ENCODE results near the gene OR52K1.

Gene OR52K1

DNA sequence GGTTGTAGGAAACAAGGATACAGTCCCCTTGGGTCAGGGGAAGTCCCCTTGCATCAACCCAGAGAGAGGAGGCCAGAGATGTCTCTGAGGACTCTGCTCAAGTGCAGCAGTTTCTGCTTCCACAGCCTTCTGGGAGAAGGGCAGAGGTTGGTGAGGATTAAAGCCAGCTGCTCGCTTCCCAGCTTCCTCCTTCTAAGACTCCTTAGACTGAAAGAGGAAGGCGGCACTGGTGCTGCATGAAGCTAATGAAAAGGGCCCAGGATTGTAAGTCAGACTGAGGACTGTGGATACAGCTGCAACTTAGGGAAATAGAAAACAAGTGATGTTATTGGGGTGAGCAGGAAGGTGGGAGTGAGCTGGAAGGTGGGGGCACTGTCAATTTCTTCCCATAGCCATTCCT, at the start of gene OR52K1:
TSS of gene OR52K1 (plus strand) at position 202 of the 400 bp plus-strand sequence. CDS start 6,255 bp downstream, outside the sequence.
- TF ChIP-seq, protein P1, sequence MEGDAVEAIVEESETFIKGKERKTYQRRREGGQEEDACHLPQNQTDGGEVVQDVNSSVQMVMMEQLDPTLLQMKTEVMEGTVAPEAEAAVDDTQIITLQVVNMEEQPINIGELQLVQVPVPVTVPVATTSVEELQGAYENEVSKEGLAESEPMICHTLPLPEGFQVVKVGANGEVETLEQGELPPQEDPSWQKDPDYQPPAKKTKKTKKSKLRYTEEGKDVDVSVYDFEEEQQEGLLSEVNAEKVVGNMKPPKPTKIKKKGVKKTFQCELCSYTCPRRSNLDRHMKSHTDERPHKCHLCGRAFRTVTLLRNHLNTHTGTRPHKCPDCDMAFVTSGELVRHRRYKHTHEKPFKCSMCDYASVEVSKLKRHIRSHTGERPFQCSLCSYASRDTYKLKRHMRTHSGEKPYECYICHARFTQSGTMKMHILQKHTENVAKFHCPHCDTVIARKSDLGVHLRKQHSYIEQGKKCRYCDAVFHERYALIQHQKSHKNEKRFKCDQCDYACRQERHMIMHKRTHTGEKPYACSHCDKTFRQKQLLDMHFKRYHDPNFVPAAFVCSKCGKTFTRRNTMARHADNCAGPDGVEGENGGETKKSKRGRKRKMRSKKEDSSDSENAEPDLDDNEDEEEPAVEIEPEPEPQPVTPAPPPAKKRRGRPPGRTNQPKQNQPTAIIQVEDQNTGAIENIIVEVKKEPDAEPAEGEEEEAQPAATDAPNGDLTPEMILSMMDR (IDR thresholded peaks at IDR 0.05; ENCODE audit: extremely low read depth, insufficient read depth, missing control alignments): no peak
- in situ Hi-C loops (cut with MboI; ENCODE audit: low pct_unique_long_range_greater_than_20kb, low sequenced_read_pairs, unreplicated experiment): no loop called here
- no peak for DNase-seq (ENCODE audit: low spot score)

DNA sequence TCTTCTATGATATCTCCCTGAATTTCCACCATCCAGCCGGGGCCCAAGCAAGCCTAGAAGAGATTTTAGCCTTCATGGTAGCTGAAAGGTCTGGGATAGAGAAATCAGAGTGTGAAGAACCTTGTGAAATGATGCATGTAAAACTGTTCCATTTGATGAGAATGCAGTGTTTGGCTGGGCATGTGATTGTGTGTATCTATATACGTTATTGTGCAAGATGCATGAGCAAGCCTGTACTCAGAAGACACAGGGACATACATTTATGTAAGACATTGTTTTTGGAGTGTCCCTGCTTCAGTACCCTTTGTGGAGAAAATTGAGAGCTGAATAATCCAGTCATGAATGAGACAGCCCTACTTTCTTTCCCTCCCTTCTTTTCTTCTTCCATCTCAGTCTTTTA, 48.6 kb upstream of the OR52K1 start:
- DNase-seq (ENCODE audit: low spot score): no peak
- in situ Hi-C loops (cut with MboI; ENCODE audit: low pct_unique_long_range_greater_than_20kb, low sequenced_read_pairs, unreplicated experiment): no loop called here
- TF ChIP-seq, protein P1 (IDR thresholded peaks at IDR 0.05; ENCODE audit: extremely low read depth, insufficient read depth, missing control alignments): no peak

DNA sequence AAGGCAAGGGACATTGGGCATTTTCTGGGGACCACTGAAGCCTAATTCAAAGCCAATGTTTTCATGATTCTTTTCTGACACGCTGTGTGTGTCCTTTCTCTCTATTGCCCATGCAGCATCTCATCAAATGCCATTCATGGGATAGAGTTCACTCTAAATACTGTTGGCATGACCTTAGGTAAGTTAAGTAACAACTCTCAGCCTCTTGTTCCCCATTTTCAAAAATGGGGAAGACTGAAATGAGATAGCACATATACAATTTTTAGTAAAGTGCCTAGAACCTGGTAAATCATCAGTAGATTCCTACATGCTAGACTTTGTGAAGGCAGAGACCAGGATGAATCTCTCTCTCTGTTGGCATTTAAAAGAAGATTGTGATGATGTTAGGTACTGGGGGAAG, 46.0 kb upstream of the OR52K1 start:
- no peak for DNase-seq (ENCODE audit: low spot score)
- TF ChIP-seq, protein P1 (IDR thresholded peaks at IDR 0.05; ENCODE audit: extremely low read depth, insufficient read depth, missing control alignments): no peak
- in situ Hi-C loops (cut with MboI; ENCODE audit: low pct_unique_long_range_greater_than_20kb, low sequenced_read_pairs, unreplicated experiment): no loop called here

DNA sequence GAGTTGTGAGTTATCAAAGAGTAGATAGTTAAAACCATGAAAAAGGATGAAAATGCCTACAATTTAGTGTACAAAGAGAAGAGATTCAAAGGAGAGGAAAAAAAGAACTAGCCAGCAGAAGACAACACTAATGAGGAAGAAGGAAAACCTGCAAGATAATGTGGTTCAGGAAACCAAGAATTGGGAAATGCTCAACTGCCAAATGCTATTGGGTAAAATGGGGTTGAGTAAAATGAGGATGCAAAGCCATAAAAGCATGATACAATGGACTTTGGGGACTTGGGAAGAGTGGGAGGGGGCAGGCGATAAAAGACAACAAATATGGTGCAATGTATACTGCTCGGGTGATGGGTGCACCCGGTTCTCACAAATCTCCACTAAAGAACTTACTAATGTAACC, 40.9 kb upstream of the OR52K1 start:
- DNase-seq (ENCODE audit: low spot score): no peak

DNA sequence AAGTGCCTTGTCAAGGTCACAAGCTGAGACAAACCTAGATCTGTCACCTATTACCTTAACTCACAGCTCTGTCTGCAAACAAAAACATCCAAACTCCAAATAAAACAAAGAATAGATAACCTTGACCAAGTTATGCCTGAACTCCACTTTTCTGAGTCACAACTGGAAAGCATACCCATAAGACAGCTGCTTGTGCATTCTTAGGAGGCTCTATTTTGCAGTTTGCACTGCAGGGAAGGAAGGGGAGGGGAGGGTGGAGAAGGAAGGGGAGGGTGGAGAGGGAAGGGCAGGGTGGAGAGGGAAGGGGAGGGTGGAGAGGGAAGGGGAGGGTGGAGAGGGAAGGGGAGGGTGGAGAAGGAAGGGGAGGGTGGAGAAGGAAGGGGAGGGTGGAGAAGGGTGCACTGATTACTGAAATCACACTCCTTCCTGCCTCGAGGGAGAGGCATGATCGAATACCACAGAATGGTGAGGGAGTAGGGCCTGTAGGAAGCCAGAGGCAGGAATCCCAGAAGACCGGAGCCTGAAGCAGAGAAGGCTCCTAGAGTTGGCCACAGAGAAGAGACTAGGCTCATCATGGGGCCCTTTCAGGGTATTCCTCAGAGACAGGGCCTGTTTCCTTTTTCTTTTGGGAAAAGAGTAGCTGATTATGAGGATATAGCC, 39.1 kb upstream of the OR52K1 start:
- DNase-seq (ENCODE audit: low spot score): no peak
- in situ Hi-C loops (cut with MboI; ENCODE audit: low pct_unique_long_range_greater_than_20kb, low sequenced_read_pairs, unreplicated experiment): no loop called here
- TF ChIP-seq, protein P1 (IDR thresholded peaks at IDR 0.05; ENCODE audit: extremely low read depth, insufficient read depth, missing control alignments): no peak

More for the DNA sequence above, 40.9 kb upstream of the OR52K1 start:
- in situ Hi-C loops (cut with MboI; ENCODE audit: low pct_unique_long_range_greater_than_20kb, low sequenced_read_pairs, unreplicated experiment): no loop called here
- TF ChIP-seq, protein P1 (IDR thresholded peaks at IDR 0.05; ENCODE audit: extremely low read depth, insufficient read depth, missing control alignments): no peak

DNA sequence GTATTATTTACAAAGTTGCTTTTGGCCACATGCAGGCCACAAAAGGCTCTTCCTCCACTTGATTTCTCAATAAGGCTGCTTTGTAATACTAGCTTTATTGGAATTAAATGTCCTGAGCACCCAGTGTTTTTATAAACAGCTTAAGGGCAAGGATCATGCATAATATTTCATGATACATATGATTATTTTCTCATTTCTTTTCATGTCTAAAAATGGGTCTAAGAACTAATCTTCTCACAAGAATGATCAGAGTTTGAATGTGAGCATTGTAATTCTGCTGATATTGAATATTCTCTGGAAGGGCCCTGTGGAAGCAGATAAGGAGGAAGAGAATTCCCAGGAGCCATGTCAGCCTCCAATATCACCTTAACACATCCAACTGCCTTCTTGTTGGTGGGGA, 33.5 kb upstream of the OR52K1 start, which contains the start of gene OR52K2:
TSS of gene OR52K2 (plus strand) at position 301 of the 400 bp plus-strand sequence. CDS start at position 346, 45 bp downstream.
- in situ Hi-C loops (cut with MboI; ENCODE audit: low pct_unique_long_range_greater_than_20kb, low sequenced_read_pairs, unreplicated experiment): no loop called here
- DNase-seq (ENCODE audit: low spot score): no peak
- TF ChIP-seq, protein P1 (IDR thresholded peaks at IDR 0.05; ENCODE audit: extremely low read depth, insufficient read depth, missing control alignments): no peak
